KOPT-K1 (cell line): ENCODE results near the gene GP1BA.
A peak's percentile ranks its signal among the peaks of the same experiment; 100 is the strongest.
"Not testable (repeated sequence)": the region's sequence is repeated elsewhere in the genome, so short reads cannot be mapped to it uniquely, and the experiment has no call there.

Experiments used
- H3K27ac ChIP-seq: fragments of 200-600 bp; sonication (generic); 2 replicates; pipeline ENCODE4 v1.5.1; 2016; ENCODE audit warnings: antibody characterized with exemption, mild to moderate bottlenecking, low read depth, low read length; ENCODE audit not compliant: poor library complexity, severe bottlenecking
- H3K36me3 ChIP-seq: fragments of 200-600 bp; sonication (generic); 2 replicates; pipeline ENCODE4 v1.5.1; 2017; ENCODE audit warnings: antibody characterized with exemption, mild to moderate bottlenecking, low read length, moderate library complexity; ENCODE audit not compliant: insufficient read depth
- H3K9me3 ChIP-seq: fragments of 200-600 bp; sonication (generic); 2 replicates; pipeline ENCODE4 v1.5.1; 2017; ENCODE audit warnings: antibody characterized with exemption, low read length, mild to moderate bottlenecking; ENCODE audit not compliant: insufficient read depth, poor library complexity, severe bottlenecking

GP1BA gene

DNA sequence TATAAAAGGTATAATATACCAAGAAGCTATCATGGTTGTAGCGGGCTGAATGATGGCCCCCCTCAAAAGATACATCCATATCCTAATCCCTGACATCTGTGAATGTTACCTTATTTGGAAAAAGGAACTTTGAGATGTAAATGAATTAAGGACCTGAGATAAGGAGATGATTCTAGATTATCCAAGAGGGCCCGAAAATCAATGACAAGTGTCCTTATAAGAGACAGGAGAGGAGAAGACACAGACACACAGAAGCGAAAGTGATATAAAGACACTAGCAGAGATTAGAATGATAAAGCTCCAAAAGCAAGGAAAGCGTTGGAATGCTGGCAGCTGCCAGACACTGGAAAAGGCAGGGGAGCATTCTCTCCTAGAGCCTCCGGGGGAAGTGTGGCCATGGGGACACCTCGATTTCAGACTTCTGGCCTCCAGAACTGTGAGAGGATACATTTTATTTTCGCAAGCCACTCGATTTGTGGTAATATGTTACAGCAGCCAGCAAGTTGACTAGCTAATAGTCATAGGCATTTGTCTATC lies 12.5 kb upstream of the GP1BA start:
- Histone ChIP-seq H3K27ac (no peak overlapping the region), H3K36me3 (no peaks in the 10 kb centered on the region), H3K9me3 (no peaks in the 10 kb centered on the region)

DNA sequence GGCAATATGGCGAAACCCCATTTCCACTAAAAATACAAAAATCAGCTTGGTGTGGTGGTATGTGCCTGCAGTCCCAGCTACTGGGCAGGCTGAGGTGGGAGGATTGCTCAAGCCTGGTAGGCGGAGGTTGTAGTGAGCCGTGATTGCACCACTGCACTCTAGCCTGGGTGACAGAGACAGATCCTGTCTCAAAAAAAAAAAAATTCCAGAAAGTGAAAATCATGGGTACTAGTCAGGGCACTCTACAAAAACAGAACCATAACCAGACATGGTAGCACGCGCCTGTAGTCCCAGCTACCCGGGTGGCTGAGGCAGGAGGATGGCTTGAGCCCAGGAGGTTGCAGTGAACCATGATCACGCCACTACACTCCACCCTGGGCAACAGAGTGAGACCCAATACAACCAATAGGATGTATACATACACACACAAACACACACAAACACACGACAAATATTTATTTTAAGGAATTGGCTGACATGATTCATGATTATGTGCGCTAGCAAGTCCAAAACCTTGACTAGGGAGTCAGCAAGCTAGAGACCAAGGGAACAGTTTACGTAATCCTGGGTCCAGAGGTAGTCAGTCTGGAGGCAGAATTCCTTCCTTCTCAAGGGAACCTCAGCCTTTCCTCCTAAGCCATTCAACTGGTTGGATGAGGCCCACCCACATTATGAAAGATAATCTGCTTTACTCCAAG lies 11.6 kb upstream of the GP1BA start:
- no peaks in the 10 kb centered on the region for H3K36me3 ChIP-seq
- H3K27ac ChIP-seq = no peak overlapping the region
- no peaks in the 10 kb centered on the region for H3K9me3 ChIP-seq

DNA sequence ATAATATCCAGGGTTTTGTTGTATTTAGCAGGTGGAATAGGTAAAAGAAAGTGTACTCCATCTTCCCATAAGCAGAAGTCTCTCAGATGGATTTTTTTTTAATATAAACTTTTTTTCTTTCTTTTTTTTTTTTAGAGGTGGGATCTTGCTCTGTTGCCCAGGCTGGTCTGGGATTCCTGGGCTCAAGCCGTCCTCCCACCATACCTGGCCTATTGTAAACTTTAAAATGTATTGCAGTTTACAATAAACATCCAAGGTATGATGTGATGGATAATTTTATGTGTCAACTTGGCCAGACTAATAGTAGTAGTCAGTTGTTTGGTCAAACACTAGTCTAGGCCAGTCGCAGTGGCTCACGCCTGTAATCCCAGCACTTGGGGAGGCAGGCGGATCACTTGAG lies 10.8 kb upstream of the GP1BA start:
- no peaks in the 10 kb centered on the region for H3K9me3 ChIP-seq
- no peak overlapping the region for H3K27ac ChIP-seq
- H3K36me3 ChIP-seq = no peaks in the 10 kb centered on the region

DNA sequence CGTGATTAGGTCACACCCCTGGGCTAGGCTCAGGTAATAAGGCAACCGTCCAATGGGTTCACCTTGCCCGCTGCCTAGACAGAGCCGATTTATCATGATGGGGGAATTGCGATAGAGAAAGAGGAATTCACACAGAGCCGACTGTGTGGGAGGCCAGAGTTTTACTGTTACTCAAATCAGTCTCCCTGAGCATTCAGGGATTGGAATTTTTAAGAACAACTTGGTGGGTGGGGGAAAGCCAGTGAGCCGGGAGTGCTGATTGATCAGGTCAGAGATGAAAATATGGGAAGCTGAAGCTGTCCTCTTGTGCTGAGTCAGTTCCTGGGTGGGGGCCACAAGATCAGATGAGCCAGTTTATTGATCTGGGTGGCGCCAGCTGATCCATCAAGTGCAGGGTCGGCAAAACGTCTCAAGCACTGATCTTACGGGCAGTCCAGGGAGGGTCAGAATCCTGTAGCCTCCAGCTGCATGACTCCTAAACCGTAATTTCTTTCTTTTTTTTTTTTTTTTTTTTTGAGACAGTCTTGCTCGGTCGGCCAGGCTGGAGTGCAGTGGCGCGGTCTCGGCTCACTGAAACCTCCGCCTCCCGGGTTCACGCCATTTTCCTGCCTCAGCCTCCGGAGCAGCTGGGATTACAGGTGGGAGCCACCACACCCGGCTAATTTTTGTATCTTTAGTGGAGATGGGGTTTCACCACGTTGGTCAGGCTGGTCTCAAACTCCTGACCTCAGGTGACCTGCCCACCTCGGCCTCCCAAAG lies 5.3 kb upstream of the GP1BA start:
- not testable (repeated sequence) for H3K9me3 ChIP-seq, H3K27ac ChIP-seq

DNA sequence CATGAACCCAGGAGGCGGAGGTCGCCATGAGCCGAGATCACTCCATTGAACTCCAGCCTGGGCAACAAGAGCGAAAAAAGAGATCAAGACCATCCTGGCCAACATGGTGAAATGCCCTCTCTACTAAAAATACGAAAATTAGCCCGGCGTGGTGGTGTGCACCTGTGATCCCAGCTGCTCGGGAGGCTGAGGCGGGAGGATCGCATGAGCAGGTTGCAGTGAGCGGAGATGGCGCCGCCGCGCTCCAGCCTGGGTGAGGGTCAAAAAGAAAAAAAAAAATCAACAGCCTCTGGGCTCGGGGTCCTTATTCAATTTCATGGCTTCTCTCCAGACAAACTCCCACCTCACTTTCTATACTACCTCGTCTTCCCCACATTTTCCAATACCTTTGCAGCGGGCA lies 3.2 kb upstream of the GP1BA start:
- no peaks in the 10 kb centered on the region for H3K9me3 ChIP-seq
- H3K36me3 ChIP-seq = peaks cover 38% of the 10 kb centered on the region
- no peak overlapping the region for H3K27ac ChIP-seq

More for the DNA sequence above, 5.3 kb upstream of the GP1BA start:
- H3K36me3 ChIP-seq = peaks cover 29% of the 10 kb centered on the region

DNA sequence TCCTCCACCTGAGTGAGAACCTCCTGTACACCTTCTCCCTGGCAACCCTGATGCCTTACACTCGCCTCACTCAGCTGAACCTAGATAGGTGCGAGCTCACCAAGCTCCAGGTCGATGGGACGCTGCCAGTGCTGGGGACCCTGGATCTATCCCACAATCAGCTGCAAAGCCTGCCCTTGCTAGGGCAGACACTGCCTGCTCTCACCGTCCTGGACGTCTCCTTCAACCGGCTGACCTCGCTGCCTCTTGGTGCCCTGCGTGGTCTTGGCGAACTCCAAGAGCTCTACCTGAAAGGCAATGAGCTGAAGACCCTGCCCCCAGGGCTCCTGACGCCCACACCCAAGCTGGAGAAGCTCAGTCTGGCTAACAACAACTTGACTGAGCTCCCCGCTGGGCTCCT lies 679 bp downstream of the GP1BA start:
- no peaks in the 10 kb centered on the region for H3K9me3 ChIP-seq
- peaks cover 62% of the 10 kb centered on the region for H3K36me3 ChIP-seq
- no peak overlapping the region for H3K27ac ChIP-seq

DNA sequence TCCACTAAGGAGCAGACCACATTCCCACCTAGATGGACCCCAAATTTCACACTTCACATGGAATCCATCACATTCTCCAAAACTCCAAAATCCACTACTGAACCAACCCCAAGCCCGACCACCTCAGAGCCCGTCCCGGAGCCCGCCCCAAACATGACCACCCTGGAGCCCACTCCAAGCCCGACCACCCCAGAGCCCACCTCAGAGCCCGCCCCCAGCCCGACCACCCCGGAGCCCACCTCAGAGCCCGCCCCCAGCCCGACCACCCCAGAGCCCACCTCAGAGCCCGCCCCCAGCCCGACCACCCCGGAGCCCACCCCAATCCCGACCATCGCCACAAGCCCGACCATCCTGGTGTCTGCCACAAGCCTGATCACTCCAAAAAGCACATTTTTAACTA lies 1.6 kb downstream of the GP1BA start:
- Histone ChIP-seq H3K27ac (no peak overlapping the region), H3K36me3 (peaks cover 68% of the 10 kb centered on the region), H3K9me3 (no peaks in the 10 kb centered on the region)

DNA sequence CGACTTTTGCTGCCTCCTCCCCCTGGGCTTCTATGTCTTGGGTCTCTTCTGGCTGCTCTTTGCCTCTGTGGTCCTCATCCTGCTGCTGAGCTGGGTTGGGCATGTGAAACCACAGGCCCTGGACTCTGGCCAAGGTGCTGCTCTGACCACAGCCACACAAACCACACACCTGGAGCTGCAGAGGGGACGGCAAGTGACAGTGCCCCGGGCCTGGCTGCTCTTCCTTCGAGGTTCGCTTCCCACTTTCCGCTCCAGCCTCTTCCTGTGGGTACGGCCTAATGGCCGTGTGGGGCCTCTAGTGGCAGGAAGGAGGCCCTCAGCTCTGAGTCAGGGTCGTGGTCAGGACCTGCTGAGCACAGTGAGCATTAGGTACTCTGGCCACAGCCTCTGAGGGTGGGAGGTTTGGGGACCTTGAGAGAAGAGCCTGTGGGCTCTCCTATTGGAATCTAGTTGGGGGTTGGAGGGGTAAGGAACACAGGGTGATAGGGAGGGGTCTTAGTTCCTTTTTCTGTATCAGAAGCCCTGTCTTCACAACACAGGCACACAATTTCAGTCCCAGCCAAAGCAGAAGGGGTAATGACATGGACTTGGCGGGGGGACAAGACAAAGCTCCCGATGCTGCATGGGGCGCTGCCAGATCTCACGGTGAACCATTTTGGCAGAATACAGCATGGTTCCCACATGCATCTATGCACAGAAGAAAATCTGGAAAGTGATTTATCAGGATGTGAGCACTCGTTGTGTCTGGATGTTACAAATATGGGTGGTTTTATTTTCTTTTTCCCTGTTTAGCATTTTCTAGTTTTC lies 2.3 kb downstream of the GP1BA start:
- peaks cover 62% of the 10 kb centered on the region for H3K36me3 ChIP-seq
- no peaks in the 10 kb centered on the region for H3K9me3 ChIP-seq
- H3K27ac ChIP-seq = no peak overlapping the region

DNA sequence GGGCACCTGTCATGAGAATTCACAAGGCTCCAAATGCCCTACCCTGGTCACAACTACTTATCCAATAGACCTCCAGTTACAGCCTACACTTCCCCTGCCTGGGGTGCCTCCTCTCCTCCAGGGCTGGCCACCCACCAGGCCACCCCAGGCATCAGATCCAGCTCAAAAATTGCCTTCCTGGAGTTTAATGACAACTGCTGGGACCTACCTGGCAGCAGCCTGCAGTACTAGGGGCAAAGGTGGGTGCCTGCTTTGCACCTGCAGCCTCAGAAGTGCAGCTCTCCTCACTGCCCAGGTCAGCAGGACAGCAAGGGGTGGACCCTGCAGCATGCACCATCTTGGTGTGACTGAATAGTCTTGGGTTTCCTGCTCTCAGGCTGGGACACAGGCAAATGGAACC lies 3.6 kb downstream of the GP1BA start:
- no peak overlapping the region for H3K27ac ChIP-seq
- H3K36me3 ChIP-seq = peaks cover 51% of the 10 kb centered on the region
- no peaks in the 10 kb centered on the region for H3K9me3 ChIP-seq

DNA sequence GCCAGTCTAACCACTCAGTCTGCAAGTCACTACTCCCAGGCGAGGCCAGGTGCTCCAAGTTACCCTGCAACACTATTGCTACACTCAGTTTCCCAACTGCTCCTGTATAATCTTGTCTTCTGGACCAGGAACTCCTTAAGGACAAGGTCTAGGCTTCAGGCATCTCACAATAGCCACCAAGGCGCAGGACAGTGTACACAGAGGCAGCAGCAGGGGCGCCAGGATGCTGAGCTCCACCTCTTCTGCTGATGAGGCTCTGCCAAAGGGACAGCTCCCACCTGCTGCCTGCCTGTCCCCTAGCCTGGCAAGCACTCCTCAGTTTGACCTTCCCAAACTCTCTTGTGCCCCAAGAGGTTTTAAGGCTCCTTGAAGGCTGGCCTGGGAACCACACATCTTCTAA lies 4.4 kb downstream of the GP1BA start:
- no peaks in the 10 kb centered on the region for H3K9me3 ChIP-seq
- peaks cover 44% of the 10 kb centered on the region for H3K36me3 ChIP-seq
- no peak overlapping the region for H3K27ac ChIP-seq

DNA sequence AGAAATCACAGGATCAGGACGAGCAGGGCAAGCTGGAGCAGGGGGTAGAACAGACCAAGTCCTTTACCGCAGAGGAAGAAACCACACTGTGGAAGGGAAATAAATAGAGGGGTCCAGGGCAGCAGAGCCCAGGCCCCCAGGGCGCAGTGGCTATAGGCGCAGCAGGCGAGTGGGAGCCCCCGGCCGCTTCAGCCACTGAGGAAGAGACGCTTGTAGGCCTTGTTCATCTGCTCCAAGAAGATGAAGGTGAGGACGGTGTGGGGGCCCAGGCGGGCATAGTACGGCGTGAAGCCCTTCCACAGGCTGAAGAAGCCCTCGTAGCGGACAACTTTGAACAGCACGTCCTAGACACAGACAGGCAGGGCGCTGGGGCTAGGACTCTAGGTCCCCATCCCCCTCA lies 5.5 kb downstream of the GP1BA start:
- Histone ChIP-seq H3K27ac (no peak overlapping the region), H3K9me3 (no peaks in the 10 kb centered on the region), H3K36me3 (peaks cover 50% of the 10 kb centered on the region)

DNA sequence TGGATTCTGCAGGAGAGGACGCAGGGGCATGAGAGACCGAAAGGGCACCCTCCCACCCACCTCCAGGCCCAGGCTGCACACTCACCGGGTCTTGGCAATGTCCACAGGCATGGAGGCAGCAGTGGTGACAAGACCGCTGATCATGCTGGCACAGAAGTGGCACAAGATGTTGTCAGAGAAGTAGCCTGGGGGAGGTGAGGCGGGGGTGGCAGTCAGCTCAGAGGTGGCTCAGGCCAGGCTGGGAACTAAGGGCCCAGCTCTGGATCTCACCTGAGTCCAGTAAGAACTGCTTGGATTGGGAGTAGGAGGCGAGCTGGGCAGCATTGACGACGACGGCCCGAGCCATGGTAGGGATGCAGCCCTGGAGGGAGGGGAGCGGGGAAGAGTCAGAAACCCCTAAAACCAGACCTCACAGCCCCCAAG lies 6.0 kb downstream of the GP1BA start:
- no peaks in the 10 kb centered on the region for H3K9me3 ChIP-seq
- peak overlapping the region; percentile 99 for H3K27ac ChIP-seq
- peaks cover 50% of the 10 kb centered on the region for H3K36me3 ChIP-seq

DNA sequence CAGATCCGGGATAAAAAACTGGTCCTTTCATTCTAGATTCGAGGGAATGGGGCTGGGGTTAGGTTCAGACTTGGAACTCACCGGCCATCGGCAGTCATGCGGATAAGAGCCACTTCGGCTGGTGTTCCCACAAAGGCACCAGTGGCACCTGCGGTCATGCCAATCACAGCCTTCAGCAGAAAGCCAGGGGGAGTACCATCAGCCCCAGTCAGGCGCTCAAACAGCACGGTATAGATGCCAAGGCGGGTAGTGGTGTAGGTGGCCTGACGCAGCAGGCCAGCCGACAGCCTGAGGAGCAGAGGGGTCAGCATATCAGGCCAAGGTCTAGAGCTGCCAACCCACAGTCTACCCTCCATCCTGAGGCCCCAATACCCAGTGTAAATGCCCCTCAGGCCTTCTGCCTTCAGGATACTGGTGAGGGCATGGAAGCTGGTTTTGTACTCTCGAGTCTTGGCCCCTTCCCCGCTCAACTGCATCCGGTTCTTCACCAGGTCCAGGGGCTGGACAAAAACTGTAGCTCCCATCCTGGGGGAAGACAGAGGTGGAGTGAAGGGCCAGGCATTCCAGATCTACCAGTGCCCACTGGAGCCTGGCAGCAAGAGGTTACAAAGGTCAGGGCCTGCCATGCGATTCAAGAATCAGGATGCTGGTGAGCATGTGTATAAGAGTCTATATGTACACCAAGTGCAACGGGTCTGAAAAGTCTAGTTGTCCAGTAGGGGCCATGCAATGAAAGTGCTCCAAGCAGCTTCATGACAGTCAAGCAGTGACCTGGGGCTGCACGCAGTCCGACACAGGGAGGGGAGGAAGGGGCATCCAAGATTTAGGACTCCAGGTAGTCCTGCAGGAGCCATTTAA lies 6.8 kb downstream of the GP1BA start:
- Histone ChIP-seq H3K36me3 (peaks cover 55% of the 10 kb centered on the region), H3K27ac (peak overlapping the region; percentile 99), H3K9me3 (no peaks in the 10 kb centered on the region)

DNA sequence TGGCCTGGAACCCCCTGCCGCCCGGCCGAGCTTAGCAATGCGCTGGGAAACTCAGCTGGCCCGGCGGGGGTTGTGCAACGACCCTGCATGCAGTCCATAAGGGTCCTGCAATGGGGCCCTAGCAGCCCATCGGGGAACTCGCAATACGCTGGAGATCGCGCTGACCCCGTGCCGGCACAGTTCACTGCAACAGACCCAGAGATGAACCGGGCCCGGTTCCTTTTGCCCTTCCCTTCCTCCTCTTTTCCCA lies 7.4 kb downstream of the GP1BA start:
- Histone ChIP-seq H3K27ac (peak overlapping the region; percentile 99), H3K36me3 (peaks cover 60% of the 10 kb centered on the region), H3K9me3 (no peaks in the 10 kb centered on the region)
